ENCODE data around the gene PCDH20.

The PCDH20 gene

DNA sequence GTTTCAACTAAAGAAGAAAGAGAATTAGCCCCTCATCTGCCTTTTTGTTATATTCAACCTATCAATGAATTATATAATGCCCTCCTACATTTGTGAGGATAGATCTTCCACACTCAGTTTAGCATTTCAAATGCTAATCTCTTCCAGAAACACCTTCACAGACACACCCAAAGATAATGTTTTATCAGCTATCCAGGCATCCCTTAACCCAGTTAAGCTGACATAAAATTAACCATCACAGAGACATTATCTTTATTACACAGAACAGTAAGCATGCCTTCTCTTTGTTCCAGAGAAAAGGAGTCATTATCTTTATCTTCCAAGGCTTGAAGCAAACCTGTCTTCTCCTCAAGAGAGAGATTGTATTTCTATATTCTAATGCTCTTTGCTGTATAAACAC lies 53.1 kb downstream of the PCDH20 start:
- H3K27me3 ChIP-seq (ENCODE audit: insufficient read depth, poor library complexity, severe bottlenecking) = no peaks in the 10 kb centered on the region
- H3K27ac ChIP-seq (replicated peaks) = no peak overlapping the region
- TF ChIP-seq, protein P1, sequence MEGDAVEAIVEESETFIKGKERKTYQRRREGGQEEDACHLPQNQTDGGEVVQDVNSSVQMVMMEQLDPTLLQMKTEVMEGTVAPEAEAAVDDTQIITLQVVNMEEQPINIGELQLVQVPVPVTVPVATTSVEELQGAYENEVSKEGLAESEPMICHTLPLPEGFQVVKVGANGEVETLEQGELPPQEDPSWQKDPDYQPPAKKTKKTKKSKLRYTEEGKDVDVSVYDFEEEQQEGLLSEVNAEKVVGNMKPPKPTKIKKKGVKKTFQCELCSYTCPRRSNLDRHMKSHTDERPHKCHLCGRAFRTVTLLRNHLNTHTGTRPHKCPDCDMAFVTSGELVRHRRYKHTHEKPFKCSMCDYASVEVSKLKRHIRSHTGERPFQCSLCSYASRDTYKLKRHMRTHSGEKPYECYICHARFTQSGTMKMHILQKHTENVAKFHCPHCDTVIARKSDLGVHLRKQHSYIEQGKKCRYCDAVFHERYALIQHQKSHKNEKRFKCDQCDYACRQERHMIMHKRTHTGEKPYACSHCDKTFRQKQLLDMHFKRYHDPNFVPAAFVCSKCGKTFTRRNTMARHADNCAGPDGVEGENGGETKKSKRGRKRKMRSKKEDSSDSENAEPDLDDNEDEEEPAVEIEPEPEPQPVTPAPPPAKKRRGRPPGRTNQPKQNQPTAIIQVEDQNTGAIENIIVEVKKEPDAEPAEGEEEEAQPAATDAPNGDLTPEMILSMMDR (IDR thresholded peaks at IDR 0.05; ENCODE audit: insufficient read depth, low read length) = no peak
- TF ChIP-seq GABPA (IDR thresholded peaks at IDR 0.05; ENCODE audit: low read depth) (no peak), SPI1 (IDR thresholded peaks at IDR 0.05; ENCODE audit: borderline replicate concordance, low read depth) (no peak), POLR2AphosphoS5 (IDR thresholded peaks at IDR 0.05; ENCODE audit: low read depth) (no peak)
- TF ChIP-seq, protein P2, sequence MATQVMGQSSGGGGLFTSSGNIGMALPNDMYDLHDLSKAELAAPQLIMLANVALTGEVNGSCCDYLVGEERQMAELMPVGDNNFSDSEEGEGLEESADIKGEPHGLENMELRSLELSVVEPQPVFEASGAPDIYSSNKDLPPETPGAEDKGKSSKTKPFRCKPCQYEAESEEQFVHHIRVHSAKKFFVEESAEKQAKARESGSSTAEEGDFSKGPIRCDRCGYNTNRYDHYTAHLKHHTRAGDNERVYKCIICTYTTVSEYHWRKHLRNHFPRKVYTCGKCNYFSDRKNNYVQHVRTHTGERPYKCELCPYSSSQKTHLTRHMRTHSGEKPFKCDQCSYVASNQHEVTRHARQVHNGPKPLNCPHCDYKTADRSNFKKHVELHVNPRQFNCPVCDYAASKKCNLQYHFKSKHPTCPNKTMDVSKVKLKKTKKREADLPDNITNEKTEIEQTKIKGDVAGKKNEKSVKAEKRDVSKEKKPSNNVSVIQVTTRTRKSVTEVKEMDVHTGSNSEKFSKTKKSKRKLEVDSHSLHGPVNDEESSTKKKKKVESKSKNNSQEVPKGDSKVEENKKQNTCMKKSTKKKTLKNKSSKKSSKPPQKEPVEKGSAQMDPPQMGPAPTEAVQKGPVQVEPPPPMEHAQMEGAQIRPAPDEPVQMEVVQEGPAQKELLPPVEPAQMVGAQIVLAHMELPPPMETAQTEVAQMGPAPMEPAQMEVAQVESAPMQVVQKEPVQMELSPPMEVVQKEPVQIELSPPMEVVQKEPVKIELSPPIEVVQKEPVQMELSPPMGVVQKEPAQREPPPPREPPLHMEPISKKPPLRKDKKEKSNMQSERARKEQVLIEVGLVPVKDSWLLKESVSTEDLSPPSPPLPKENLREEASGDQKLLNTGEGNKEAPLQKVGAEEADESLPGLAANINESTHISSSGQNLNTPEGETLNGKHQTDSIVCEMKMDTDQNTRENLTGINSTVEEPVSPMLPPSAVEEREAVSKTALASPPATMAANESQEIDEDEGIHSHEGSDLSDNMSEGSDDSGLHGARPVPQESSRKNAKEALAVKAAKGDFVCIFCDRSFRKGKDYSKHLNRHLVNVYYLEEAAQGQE (IDR thresholded peaks at IDR 0.05; ENCODE audit: insufficient replicate concordance, low read depth) = no peak
- H3K4me3 ChIP-seq (replicated peaks; ENCODE audit: insufficient read depth, low read length) = no peak overlapping the region
- no peak for DNase-seq (ENCODE audit: low read depth in 1 of 2, low spot score in 1 of 2)
